Measurements from ENCODE around the gene TTC23L.

TTC23L gene

DNA sequence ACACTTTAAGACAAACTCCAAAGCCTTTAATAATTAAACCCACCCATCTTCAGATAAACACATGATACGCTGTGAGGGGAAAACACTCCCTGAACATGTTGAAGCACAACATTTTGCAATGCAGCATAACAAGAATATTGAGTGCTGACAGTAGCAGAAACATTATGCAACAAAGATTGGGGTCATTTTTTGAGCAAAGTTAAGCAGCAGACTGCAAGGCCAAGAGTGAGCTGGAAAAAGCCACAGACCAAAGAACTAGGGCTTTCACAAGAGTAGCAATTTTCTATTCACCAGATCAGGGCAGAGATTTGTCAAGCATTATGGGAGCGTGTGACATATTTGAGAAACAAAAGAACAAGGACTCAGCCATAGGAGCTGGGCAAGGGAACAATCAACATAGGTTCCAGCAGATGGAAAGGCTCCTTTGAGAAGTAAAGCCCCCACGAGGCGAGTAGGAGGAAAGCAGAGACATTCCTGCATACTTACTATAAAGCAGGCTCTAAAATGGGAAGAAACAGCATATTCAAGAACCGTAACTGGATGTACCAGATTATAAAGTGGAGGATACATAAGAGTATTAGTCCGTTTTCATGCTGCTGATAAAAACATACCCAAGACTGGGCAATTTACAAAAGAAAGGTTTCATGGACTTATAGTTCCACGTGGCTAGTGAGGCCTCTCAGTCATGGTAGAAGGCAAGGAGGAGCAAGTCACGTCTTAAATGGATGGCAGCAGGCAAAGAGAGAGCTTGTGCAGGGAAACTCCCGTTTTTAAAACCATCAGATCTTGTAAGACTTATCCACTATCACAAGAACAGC lies 4.8 kb upstream of the TTC23L start:
- DNase-seq = no peak

DNA sequence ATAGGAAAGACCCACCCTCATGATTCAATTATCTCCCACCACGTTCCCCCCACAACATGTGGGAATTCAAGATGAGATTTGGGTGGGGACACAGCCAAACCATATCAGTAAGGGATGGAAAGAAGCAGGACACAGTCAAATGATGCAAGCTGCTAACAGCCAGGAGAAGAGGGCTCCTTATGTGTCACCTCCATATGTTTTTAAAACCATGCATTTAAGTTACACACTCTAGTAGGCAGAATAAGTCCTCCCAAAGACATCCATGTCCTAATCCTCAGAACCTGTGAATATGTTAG lies 4.2 kb upstream of the TTC23L start:
- DNase-seq = no peak

GRCh38 chr5:34835664-34836063 lies 3.3 kb upstream of the TTC23L start:
- DNase-seq = no peak

DNA sequence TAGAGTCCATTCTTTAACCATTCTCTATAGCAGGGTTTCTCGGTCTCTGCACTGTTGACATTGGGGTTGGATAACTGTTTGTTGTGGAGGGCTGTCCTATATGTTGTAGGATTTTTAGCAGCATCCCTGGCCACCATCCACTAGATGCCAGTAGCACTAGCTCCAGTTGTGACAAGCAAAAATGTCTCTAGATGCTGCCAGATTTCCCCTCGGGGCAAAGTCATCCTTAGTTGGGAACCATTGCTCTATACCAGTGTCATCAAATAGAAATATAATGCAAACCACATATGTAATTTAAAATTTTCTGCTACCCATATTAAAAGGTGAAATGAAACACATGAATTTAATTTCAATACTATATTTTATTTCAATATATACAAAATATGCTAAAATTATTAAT lies 2.9 kb downstream of the TTC23L start:
- no peak for DNase-seq

- DNase-seq = no peak
These were observed 3.6 kb downstream of the TTC23L start for GRCh38 chr5:34842554-34842953.

DNA sequence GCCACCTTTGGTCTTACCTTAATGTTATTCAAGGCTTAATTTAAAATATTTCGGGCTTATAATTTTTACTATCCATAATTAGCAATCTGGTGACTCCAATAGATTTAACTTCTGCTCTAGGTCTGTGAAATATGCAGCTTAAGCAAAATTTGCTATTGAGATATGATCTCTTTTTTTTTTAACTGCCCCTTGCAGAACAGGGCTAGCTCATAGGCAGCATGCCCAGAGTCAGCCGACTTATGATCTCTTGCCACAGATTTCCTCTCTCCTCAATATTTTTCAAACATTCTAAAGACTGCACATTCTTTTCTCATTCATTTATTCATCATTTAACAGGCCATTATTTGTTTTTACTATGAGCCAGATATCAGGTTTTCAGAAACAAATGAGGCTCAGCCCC lies 4.5 kb downstream of the TTC23L start:
- DNase-seq = no peak

- no peak for DNase-seq
These were observed 5.1 kb downstream of the TTC23L start for GRCh38 chr5:34844106-34844505.

- DNase-seq = no peak
These were observed 6.0 kb downstream of the TTC23L start for GRCh38 chr5:34844999-34845398.

GRCh38 chr5:34847056-34847455 lies 8.1 kb downstream of the TTC23L start:
- no peak for DNase-seq

DNA sequence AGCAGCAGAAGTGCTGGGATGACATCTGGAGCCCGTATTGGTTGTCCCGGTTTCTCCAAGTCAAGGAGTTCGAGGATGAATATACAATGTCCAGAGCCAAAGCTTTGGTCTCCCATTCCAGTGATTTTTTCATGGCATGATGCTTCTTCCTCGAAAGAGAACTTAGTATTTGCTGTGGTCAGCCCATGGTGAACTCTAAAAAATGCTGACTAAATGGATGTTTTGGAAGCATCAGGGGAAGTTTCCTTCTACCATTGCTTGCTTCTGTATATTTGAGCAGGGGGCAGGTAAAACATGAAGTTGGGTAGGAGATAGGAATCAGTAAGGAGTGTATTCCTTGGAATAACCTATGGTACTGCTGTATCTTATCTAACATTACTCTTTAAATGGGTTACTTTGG lies 8.6 kb downstream of the TTC23L start:
- DNase-seq = no peak

DNA sequence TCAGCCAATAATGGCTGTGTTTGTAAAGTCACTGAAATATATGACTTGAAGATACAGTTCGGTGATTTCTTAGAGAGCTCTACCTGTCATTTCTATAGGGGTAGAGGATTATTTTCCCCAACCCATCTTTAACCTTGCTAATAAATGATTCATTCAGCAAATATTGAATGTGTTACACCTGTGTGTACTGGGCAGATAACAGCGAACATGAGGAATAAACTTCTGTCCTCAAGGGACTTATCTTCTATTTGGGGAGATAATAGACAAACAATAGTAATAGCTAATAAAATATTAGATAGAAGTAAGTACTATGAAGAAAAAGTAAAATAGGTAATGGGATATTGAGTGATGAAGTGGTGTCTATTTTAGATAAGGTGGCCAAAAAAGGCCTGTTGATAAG lies 9.3 kb downstream of the TTC23L start:
- no peak for DNase-seq

- DNase-seq = no peak
These were observed 10.3 kb downstream of the TTC23L start for GRCh38 chr5:34849253-34849652.

DNA sequence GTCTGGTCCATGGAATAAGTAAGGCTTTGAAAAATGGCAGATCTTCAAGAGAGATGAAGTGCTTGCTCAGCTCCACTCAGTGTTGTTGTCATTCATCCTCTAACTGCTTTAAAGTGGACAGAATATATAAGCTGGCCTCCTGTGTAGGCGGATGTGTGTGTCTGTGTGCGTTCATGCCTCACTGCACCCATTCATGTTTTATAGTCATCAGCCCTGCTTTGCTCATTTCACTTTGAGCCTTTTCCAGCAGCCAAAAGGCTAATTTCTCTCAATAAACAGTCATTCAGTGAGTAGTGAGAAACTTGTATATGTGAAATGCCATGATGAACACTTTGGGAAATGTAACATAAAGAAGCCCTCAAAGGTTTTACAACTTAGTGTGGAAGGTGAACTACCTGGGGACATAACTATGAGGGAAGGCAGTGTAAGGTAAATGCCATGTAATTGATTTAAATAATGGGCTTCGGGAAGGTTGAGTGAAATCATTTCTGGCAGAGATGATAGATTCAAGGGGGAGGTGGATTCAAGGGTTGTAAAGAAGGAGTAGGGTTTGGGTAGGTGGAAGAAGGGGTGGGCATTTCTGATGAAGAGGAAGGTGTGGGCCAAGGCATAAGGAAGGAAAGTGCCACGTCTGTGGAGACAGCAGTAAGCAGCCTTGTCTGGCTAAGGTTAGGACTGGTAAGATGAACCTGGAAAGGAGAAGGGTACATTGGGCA lies 15.7 kb downstream of the TTC23L start:
- no peak for DNase-seq

DNA sequence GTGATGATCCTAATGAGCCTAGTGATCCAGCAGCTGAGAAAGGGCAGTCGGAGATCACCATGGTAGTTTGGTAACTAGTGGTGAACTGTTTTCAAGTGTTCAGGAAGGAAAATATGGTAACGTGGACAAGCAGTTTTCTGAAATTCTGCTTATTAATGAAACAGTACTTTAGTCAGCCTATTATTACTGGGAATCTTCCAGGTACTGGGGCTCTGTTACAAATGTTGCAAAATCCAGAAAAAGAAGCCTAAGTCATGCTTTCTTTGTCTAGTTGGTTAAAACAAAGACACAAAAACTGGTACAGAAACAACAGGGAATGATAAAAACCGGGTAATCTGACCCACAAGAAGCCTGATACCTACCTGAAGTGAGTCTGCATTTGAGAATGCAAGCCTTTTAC lies 18.2 kb downstream of the TTC23L start:
- DNase-seq = no peak

GRCh38 chr5:34857894-34858293 lies 18.9 kb downstream of the TTC23L start:
- DNase-seq = no peak

GRCh38 chr5:34858790-34859189 lies 19.8 kb downstream of the TTC23L start:
- no peak for DNase-seq

DNA sequence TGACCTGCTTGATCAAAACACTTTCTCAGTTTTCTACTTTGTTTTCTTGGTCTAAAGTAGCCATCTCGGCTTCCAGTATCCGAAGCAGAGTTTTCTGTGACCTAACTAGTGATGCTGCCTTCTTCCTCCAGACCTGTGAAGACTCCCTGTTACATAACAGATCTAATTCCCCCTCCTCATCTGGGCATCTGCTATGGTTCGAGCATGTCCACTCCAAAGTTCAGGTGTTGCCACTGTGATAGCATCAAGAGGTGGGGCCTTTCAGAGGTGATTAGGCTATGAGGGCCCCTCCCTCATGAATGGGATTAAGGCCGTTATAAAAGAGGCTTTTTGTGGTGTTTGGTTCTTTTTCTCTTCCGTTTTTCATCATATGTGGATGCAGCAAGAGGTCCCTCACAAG lies 20.3 kb downstream of the TTC23L start:
- no peak for DNase-seq

DNA sequence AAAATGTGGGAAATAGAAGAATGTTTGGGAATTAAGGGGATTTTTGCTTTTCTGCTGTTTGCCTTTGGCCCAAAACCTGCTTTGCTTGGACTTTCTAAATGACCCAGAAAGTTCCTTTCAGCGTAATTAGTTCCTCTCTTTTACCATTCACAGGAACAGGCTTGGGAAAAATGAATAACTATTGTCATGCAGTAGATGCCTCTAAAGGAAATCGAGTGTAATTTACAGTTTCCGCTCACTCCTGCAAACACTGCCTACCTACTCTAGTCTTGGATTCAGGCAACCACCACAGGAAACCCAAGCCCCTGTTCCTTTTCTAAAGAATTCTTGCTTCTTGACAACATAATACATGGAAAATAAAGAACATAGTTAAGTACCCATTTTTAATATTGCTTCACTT lies 25.0 kb downstream of the TTC23L start:
- DNase-seq = no peak

DNA sequence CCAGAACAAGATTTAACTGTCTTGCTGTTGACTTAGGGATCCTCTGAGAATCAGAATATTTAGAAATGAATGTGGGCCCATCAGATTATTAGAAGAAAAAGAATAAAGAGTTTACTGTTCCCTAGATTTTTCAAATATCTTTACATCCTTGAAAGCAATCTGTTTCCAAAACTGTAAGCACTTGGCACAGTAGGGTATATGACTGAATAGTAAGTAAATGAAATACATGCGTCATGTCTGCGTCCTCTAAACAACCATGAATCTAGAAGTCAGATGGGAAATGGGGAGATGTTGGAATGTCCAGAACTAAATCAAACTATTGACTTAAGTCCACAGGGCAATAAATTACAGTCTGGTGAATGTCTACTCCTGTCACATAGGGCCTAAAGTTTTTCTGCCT lies 26.1 kb downstream of the TTC23L start:
- no peak for DNase-seq

GRCh38 chr5:34866989-34867471 lies 28.1 kb downstream of the TTC23L start:
- no peak for DNase-seq

- no peak for DNase-seq
These were observed 28.7 kb downstream of the TTC23L start for GRCh38 chr5:34867660-34868059.

DNA sequence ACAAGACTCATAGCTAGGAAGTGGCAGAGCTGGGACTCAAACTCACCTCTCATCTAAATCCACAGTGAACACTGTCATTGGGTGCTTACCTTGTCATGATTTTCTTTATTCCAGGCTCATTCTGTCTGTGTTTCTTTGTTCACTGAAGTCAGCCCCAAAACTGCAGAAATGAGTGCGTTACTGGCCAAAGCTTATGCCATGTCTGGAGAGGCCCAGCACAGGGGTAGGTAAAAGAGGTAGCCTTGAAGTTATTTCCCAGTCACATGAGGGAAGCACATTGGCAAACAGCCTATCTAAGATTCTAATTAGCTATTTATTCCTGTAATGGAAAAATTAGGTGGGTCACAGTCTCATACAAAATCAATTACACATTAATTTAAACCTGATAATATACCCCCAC lies 29.8 kb downstream of the TTC23L start:
- no peak for DNase-seq

GRCh38 chr5:34869256-34869655 lies 30.3 kb downstream of the TTC23L start:
- no peak for DNase-seq

GRCh38 chr5:34870382-34870781 lies 31.4 kb downstream of the TTC23L start:
- no peak for DNase-seq

- DNase-seq = no peak
These were observed 37.3 kb downstream of the TTC23L start for GRCh38 chr5:34876275-34876674.
